Fibroblast of the aortic adventitia (primary cell): ENCODE measurements around the gene COL23A1. TPM values are rescaled to one million over a fixed set of nuclear protein-coding genes. Genes with fewer than 3 reads are reported as not detected.

Experiments used
- DNase-seq: peaks from one replicate; pipeline ENCODE4 v3.0.0-alpha.2; 2010; ENCODE audit warnings: low read depth
- H3K4me3 ChIP-seq: 2 replicates; pipeline ENCODE4 v1.5.1; 2011; ENCODE audit warnings: low read depth, mild to moderate bottlenecking, control low read depth, low read length, moderate library complexity
- total RNA-seq: library from RNA; depleted of rRNA; stranded (reverse); fragments of >200 nt; gene quantifications from 2 replicates; pipeline ENCODE4 v1.2.3, GENCODE V29; 2012; ENCODE audit warnings: low replicate concordance
- TF ChIP-seq, protein P1 (sequence below): IDR thresholded peaks from 2 replicates; pipeline ENCODE4 v1.5.1; 2011; ENCODE audit warnings: mild to moderate bottlenecking, low read length, control low read depth, inconsistent platforms; ENCODE audit not compliant: insufficient read depth

COL23A1 gene
- total RNA-seq, 1 donor, result not detected

DNA sequence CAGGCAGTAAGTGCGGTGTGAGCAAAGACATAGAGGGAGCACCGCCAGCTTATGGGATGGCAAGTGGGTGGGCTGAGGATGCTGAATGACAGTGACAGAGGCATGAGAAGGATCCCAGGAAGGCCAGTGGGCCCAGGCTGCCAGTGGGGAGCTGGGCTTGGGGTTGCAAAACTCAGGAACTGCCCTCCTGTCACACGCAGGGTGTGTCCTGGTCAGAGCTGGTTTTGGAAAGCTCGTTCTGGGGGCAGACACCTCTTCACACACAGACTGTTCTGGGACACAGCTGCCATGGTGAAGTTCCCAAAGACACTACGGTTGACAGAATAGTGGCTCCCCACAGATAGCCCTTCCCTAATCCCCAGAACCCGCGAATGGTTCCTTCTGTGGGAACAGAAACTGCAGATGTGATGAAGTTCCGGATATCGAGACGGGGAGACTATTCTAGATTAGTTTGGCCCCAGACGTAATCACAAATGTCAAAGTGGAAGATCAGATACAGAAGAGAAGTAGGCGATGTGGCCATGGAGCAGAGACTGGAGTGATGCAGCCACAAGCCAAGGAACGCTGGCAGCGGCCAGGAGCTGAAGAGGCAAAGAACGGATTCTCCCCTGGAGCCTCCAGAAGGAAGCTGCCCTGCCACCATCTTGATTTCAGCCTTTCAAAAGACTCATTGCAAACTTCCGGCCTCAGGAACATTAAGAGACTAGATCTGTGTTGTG is 159.0 kb downstream of the COL23A1 start:
- no peak for DNase-seq
- TF ChIP-seq, protein P1, sequence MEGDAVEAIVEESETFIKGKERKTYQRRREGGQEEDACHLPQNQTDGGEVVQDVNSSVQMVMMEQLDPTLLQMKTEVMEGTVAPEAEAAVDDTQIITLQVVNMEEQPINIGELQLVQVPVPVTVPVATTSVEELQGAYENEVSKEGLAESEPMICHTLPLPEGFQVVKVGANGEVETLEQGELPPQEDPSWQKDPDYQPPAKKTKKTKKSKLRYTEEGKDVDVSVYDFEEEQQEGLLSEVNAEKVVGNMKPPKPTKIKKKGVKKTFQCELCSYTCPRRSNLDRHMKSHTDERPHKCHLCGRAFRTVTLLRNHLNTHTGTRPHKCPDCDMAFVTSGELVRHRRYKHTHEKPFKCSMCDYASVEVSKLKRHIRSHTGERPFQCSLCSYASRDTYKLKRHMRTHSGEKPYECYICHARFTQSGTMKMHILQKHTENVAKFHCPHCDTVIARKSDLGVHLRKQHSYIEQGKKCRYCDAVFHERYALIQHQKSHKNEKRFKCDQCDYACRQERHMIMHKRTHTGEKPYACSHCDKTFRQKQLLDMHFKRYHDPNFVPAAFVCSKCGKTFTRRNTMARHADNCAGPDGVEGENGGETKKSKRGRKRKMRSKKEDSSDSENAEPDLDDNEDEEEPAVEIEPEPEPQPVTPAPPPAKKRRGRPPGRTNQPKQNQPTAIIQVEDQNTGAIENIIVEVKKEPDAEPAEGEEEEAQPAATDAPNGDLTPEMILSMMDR, result no peak
- no peak overlapping the region for H3K4me3 ChIP-seq

- no peak overlapping the region for H3K4me3 ChIP-seq
- TF ChIP-seq, protein P1, result no peak
- DNase-seq, result no peak
Observed at GRCh38 chr5:178430186-178431062, 159.8 kb downstream of the COL23A1 start.

GRCh38 chr5:178429491-178430185 is 160.6 kb downstream of the COL23A1 start:
- no peak overlapping the region for H3K4me3 ChIP-seq
- TF ChIP-seq, protein P1, result no peak
- no peak for DNase-seq

DNA sequence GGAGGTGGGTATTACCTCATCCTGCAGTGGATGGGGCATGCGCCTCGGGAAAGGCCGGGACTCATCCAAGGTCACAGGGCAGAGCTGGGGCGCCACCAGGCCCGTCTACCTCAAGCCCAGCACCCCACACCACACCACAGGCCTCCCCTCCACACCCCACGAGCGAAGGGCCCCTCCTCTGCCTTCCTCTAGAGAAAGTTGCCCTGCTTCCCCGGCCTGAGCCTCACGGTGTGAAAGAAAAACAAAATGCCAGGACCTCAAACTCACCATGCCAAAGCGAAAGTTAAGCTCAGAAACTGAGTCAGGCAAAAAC is 161.1 kb downstream of the COL23A1 start:
- no peak overlapping the region for H3K4me3 ChIP-seq
- TF ChIP-seq, protein P1, result no peak
- DNase-seq, result no peak

DNA sequence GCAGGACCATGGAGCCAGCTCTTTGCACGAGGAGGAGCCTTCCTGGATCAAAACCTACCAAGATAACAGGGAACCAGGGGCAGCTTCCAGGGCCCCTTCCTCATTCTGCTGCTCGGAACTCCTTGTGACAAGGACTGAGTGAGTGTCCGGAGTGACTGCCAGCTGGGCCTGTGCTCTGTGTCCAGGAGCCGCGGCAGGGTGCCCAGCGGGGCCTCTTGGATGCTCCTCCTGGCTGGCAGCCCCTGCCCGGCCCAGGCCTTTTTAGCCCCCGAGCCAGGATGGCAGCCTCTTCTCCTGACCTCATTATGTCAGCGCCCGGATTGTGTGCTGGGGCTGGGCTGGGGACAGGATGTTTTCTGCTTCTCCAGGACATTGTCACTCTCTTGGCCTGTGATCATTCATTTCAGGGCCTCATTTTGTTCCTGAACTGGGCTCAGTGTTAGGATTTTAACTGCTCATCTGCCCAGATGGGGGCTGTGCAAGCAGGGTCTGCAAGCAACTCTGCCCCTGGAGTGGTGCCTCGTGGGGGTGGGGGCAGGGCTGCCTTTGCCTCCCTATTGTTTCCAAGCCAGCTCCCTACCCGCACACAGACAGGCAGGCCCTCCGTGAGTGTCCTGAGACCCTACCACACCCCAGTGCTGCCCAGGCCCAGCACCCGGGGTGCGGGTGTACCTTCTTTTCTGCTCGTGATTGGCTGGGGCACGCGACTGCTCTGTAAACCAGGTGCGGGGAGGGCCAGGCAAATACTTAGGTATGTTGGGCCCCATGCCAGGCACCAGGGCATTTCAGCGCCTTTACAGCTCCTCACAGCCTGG is 161.6 kb downstream of the COL23A1 start:
- TF ChIP-seq, protein P1, result no peak
- no peak overlapping the region for H3K4me3 ChIP-seq
- DNase-seq, result no peak

- DNase-seq, result no peak
- TF ChIP-seq, protein P1, result no peak
- H3K4me3 ChIP-seq, result no peak overlapping the region
Observed at GRCh38 chr5:178427576-178428197, 162.5 kb downstream of the COL23A1 start.
